Adipose tissue (tissue), 3 donors: ENCODE results near the gene ZFP91. TPM values are rescaled to one million over a fixed set of nuclear protein-coding genes. Genes with fewer than 3 reads are reported as not detected.

Experiments
- H3K27ac ChIP-seq: one replicate; pipeline ENCODE4 v1.5.1; 2013; ENCODE audit warnings: low read depth, low read length
- WGBS, 3 donors: extraction: QIAGEN DNeasy Blood & Tissue Kit; methylation state at CpG; one replicate each; pipeline ENCODE4 v1.1.7; 2013; 5-methylcytosine and 5-hydroxymethylcytosine counted together
- polyA plus RNA-seq, 3 donors: library from polyadenylated mRNA; stranded (reverse); fragments of 200-250 nt; gene quantifications; one replicate each; pipeline ENCODE4 v1.2.3, GENCODE V29; 2013
- donor health status: healthy with polysubstance abuse.
- donor health status: Bipolar disorder and iron deficiency.
- donor health status: healthy.

ZFP91 gene
- polyA plus RNA-seq, 3 donors, result 10.8 to 31.7 (median 23.8) TPM

DNA sequence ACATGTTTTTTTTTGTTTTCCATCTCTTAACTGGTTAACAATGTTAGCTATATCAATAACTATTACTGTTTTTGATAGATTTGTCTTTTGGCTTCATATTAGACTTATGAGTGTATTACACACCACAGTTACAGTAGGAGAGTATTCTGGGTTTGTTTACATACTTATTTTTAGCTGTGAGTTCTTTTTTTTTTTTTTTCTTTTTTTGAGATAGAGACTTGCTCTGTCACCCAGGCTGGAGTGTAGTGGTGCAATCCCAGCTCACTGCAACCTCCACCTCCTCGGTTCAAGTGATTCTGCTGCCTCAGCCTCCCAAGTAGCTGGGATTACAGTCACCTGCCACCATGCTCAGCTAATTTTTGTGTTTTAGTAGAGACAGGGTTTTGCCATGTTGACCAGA lies 71.6 kb downstream of the ZFP91 start:
- 50 to 78% (median 66%) methylated on average over 1 of the region's 1 CpG for WGBS, 3 donors
- H3K27ac ChIP-seq, result no peak overlapping the region

- 68 to 74% (median 70%) methylated on average over 2 of the region's 2 CpGs for WGBS, 3 donors
- no peak overlapping the region for H3K27ac ChIP-seq
Observed at GRCh38 chr11:58652726-58653280, 73.9 kb downstream of the ZFP91 start.

DNA sequence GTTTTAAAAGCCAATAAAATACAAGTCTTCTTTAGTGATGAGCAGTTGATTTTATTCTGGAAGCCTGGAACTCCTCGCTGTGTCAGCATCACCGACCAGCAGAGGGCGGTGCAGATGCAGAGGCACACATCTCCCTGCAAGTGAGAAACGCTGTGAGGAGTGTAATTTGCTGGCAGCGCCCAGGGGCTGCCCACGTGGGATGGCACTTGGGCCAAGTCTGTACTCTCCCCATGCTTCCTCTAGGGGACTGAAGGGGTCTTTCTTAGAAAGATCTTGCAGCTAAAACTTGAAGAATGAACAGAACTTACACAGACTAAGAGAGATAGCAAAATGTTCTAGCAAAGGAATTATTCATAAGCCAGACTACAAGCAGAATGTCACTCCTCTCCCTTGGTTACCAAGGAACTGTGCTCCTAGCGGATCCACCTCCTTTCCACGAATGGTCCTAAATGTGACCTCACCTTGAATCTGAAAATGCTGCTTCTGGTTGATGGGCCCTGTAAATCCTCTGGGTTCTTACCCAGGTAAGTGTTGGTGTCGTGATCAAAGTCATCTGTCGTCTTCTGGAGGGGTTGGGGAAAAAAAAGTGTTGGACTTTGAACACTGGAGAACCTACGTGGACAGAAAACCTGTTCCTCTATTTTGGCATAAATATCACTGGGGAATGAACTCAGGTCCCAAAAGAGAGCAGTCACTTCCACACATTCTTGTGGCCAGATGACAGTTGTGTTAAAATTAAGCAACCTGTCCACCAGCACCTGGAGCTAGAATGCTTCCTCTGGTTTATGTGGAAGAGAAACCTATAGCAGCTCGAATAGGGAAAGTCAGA lies 75.4 kb downstream of the ZFP91 start:
- WGBS, 3 donors, result 17 to 32% (median 30%) methylated on average over 12 of the region's 12 CpGs
- no peak overlapping the region for H3K27ac ChIP-seq

- 93 to 100% (median 100%) methylated on average over 1 of the region's 1 CpG for WGBS, 3 donors
- H3K27ac ChIP-seq, result no peak overlapping the region
Observed at GRCh38 chr11:58654908-58655296, 76.0 kb downstream of the ZFP91 start.

DNA sequence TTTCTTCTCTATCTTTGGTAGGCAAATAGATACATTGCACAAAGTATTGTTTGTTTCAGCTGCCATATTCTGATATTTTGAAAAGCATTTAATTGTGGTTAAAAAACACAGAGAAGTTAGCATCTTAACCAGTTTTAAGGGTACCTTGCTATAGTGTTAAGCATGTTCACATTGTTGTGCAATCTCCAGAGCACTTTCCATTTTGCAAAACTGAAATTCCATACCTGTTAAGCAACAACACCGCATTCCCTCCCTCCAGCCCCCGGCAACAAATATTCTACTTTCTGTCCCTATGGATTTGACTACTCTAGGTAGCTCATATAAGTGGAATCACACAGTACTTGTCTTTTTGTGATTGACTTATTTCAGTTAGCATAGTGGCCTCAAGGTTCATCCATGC lies 77.5 kb downstream of the ZFP91 start:
- 84 to 97% (median 89%) methylated on average over 2 of the region's 2 CpGs for WGBS, 3 donors
- H3K27ac ChIP-seq, result no peak overlapping the region

- 69 to 82% (median 74%) methylated on average over 3 of the region's 3 CpGs for WGBS, 3 donors
- H3K27ac ChIP-seq, result no peak overlapping the region
Observed at GRCh38 chr11:58658623-58659022, 79.8 kb downstream of the ZFP91 start.

- 40 to 52% (median 50%) methylated on average over 2 of the region's 2 CpGs for WGBS, 3 donors
Observed at GRCh38 chr11:58659404-58659803, 80.5 kb downstream of the ZFP91 start.

GRCh38 chr11:58659910-58660570 lies 81.2 kb downstream of the ZFP91 start:
- 63 to 78% (median 66%) methylated on average over 5 of the region's 5 CpGs for WGBS, 3 donors
- no peak overlapping the region for H3K27ac ChIP-seq

More at GRCh38 chr11:58659404-58659803, 80.5 kb downstream of the ZFP91 start:
- no peak overlapping the region for H3K27ac ChIP-seq

Other genes starting within 250 kb of the ZFP91 start
- not detected for gene OR5B17, start 220.0 kb upstream of the ZFP91 start, polyA plus RNA-seq
- not detected for gene OR5B3, start 172.2 kb upstream of the ZFP91 start, polyA plus RNA-seq
- gene OR5B2, start 150.9 kb upstream of the ZFP91 start, polyA plus RNA-seq, result not detected
- gene OR5B12, start 136.8 kb upstream of the ZFP91 start, polyA plus RNA-seq, result not detected
- gene OR5B21, start 71.0 kb upstream of the ZFP91 start, polyA plus RNA-seq, result not detected
- gene LPXN, start 3.2 kb upstream of the ZFP91 start, polyA plus RNA-seq, result 1 to 10 TPM; 3.3 to 7.5 (median 5.6) TPM
- gene CNTF, start 43.6 kb downstream of the ZFP91 start, polyA plus RNA-seq, result under 1 TPM; 0.16 to 0.64 (median 0.56) TPM
- 1 to 10 TPM in 1 of 3 donors, under 1 TPM in 2; 0.06 to 4.9 (median 0.90) TPM for gene GLYAT, start 152.9 kb downstream of the ZFP91 start, polyA plus RNA-seq